HG03558 (cell line): Measurements from ENCODE around the gene KLHL41.
A peak's percentile ranks its signal among the peaks of the same experiment; 100 is the strongest.
"Not testable (repeated sequence)": the region's sequence is repeated elsewhere in the genome, so short reads cannot be mapped to it uniquely, and the experiment has no call there.

Experiments
- ATAC-seq: cut with Tn5 transposase; IDR thresholded peaks from one replicate; pipeline ENCODE4 v1.9.1; 2021; ENCODE audit warnings: moderate number of reproducible peaks; ENCODE audit not compliant: unreplicated experiment; ENCODE audit errors: extremely low read depth

The KLHL41 gene

GRCh38 chr2:169507698-169508097, 1.8 kb upstream of the KLHL41 start:
- no peak for ATAC-seq

GRCh38 chr2:169509955-169510354, 453 bp downstream of the KLHL41 start:
- no peak for ATAC-seq

GRCh38 chr2:169510496-169510895, 994 bp downstream of the KLHL41 start:
- ATAC-seq, result no peak

- ATAC-seq, result no peak
Measured at GRCh38 chr2:169511818-169512217, 2.3 kb downstream of the KLHL41 start.

GRCh38 chr2:169512525-169512924, 3.0 kb downstream of the KLHL41 start:
- no peak for ATAC-seq

GRCh38 chr2:169513094-169513493, 3.6 kb downstream of the KLHL41 start:
- ATAC-seq, result no peak

GRCh38 chr2:169513926-169514325, 4.4 kb downstream of the KLHL41 start:
- no peak for ATAC-seq

- not testable (repeated sequence) for ATAC-seq
Measured at GRCh38 chr2:169514758-169515157, 5.3 kb downstream of the KLHL41 start.

GRCh38 chr2:169516488-169516995, 7.0 kb downstream of the KLHL41 start:
- not testable (repeated sequence) for ATAC-seq

- no peak for ATAC-seq
Measured at GRCh38 chr2:169520896-169521295, 11.4 kb downstream of the KLHL41 start.

GRCh38 chr2:169523681-169524080, 14.2 kb downstream of the KLHL41 start:
- ATAC-seq, result no peak

GRCh38 chr2:169525434-169525833, 15.9 kb downstream of the KLHL41 start:
- no peak for ATAC-seq

- ATAC-seq, result no peak
Measured at GRCh38 chr2:169526451-169526850, 16.9 kb downstream of the KLHL41 start.

GRCh38 chr2:169528271-169528701, 18.8 kb downstream of the KLHL41 start:
- ATAC-seq, result peak; percentile 83

- ATAC-seq, result not testable (repeated sequence)
Measured at GRCh38 chr2:169539460-169539859, 30.0 kb downstream of the KLHL41 start.

GRCh38 chr2:169540146-169540545, 30.6 kb downstream of the KLHL41 start:
- ATAC-seq, result no peak

GRCh38 chr2:169542433-169542832, 32.9 kb downstream of the KLHL41 start:
- no peak for ATAC-seq

GRCh38 chr2:169546756-169547155, 37.3 kb downstream of the KLHL41 start:
- no peak for ATAC-seq

- ATAC-seq, result no peak
Measured at GRCh38 chr2:169561364-169561763, 51.9 kb downstream of the KLHL41 start.

- ATAC-seq, result not testable (repeated sequence)
Measured at GRCh38 chr2:169562084-169562483, 52.6 kb downstream of the KLHL41 start.

- ATAC-seq, result no peak
Measured at GRCh38 chr2:169562519-169562918, 53.0 kb downstream of the KLHL41 start.

GRCh38 chr2:169565686-169566085, 56.2 kb downstream of the KLHL41 start:
- no peak for ATAC-seq

GRCh38 chr2:169569948-169570347, 60.4 kb downstream of the KLHL41 start:
- no peak for ATAC-seq
